Central memory CD8-positive, alpha-beta T cell (primary cell): ENCODE data around the gene PRKCE.
"Not testable (repeated sequence)": the region's sequence is repeated elsewhere in the genome, so short reads cannot be mapped to it uniquely, and the experiment has no call there.

Source experiments
- ATAC-seq: fragments of 150-1000 bp; cut with Tn5 transposase; replicated peaks from 2 replicates; pipeline ENCODE4 v1.10.0; 2022; ENCODE audit warnings: mild to moderate bottlenecking, moderate FRiP score, moderate number of reproducible peaks; ENCODE audit not compliant: poor library complexity, severe bottlenecking; ENCODE audit errors: extremely low read depth
- DNase-seq, 2 donors: peaks; one replicate each; pipeline ENCODE4 v3.0.0; 2021; ENCODE audit warnings: low spot score in 2 of 2
- H3K27ac Mint-ChIP-seq: one replicate; pipeline ENCODE4 v1.8.0; 2022; ENCODE audit warnings: low read depth, mild to moderate bottlenecking, moderate library complexity, mixed read lengths
- H3K27me3 Mint-ChIP-seq: one replicate; pipeline ENCODE4 v1.8.0; 2022; ENCODE audit warnings: mixed read lengths
- H3K36me3 Mint-ChIP-seq: one replicate; pipeline ENCODE4 v1.8.0; 2022; ENCODE audit warnings: mild to moderate bottlenecking, moderate library complexity, mixed read lengths; ENCODE audit not compliant: insufficient read depth
- H3K4me1 Mint-ChIP-seq: one replicate; pipeline ENCODE4 v1.8.0; 2022; ENCODE audit warnings: mixed read lengths
- H3K4me3 Mint-ChIP-seq: one replicate; pipeline ENCODE4 v1.8.0; 2022; ENCODE audit warnings: mild to moderate bottlenecking, moderate library complexity, mixed read lengths
- H3K9me3 Mint-ChIP-seq: one replicate; pipeline ENCODE4 v1.8.0; 2022; ENCODE audit warnings: mixed read lengths

The PRKCE gene

DNA sequence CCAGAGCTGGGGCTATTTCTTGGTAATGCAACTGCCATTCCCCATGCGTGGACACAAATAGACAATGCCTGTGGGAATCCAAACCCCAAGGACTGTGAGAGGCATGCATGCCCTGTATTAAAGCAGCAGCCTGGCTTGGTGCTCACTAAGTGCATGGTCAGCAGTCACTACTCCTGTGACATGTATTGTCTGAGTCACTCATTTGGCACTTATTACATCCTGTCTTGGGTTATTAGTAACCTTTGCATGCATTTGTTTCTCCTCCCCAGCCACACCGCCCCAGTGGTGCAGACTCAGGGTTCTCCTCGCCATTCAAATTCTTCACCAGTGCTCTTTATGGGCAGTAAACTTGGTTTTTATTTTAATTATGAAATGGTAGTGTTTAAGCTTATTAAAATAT is 30.2 kb downstream of the PRKCE start:
- Mint-ChIP-seq H3K27ac (no peak overlapping the region), H3K27me3 (no peaks in the 10 kb centered on the region), H3K4me3 (no peak overlapping the region), H3K4me1 (peaks cover 20% of the 10 kb centered on the region), H3K9me3 (no peaks in the 10 kb centered on the region), H3K36me3 (peaks cover 2% of the 10 kb centered on the region)
- ATAC-seq (no peak), DNase-seq (no peak)

DNA sequence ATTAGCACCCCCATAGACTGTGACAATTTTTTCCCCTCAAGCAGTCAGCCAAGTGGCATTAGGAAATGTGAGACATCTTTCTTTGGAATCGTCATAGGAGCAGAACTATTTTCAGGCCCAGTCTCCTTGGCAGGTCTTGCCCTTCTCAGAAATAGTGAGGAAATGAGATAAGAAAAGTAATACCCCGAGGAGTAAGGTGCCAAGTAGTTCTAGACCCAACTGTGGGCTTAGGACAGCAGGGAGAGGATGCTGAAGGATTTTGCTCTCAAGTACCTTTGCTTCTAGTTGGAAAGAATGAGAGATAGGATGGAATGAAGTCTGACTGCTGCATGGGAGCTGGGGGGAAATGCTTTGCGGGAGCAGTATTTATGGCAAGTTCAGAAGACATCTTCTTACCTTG is 31.8 kb downstream of the PRKCE start:
- H3K27ac Mint-ChIP-seq, result no peak overlapping the region
- no peak overlapping the region for H3K4me3 Mint-ChIP-seq
- peaks cover 25% of the 10 kb centered on the region for H3K4me1 Mint-ChIP-seq
- H3K36me3 Mint-ChIP-seq, result peaks cover 2% of the 10 kb centered on the region
- no peak for ATAC-seq
- H3K27me3 Mint-ChIP-seq, result no peaks in the 10 kb centered on the region
- H3K9me3 Mint-ChIP-seq, result no peaks in the 10 kb centered on the region
- DNase-seq, result no peak

GRCh38 chr2:45684756-45685155 is 33.3 kb downstream of the PRKCE start:
- H3K36me3 Mint-ChIP-seq, result peaks cover 2% of the 10 kb centered on the region
- no peak overlapping the region for H3K4me3 Mint-ChIP-seq
- DNase-seq (no peak), ATAC-seq (no peak)
- peaks cover 29% of the 10 kb centered on the region for H3K4me1 Mint-ChIP-seq
- H3K27ac Mint-ChIP-seq, result no peak overlapping the region
- no peaks in the 10 kb centered on the region for H3K27me3 Mint-ChIP-seq
- H3K9me3 Mint-ChIP-seq, result no peaks in the 10 kb centered on the region

DNA sequence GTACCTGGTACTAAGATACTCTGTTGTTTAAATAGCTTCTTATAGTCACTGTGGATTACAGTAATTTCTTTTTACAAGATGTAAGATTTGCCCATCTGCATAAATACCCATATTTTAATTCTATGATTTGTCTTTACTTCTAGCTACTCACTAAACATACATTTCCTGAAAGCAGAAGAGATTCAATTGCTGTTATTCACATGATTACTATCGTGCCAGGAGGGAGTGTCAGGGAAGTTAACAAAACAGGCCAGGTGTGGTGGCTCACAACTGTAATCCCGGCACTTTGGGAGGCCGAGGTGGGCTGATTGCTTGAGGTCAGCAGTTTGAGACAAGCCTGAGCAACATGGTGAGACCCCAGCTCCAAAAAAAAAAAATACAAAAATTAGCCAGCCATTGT is 33.8 kb downstream of the PRKCE start:
- Mint-ChIP-seq H3K36me3 (peaks cover 2% of the 10 kb centered on the region), H3K27me3 (no peaks in the 10 kb centered on the region), H3K27ac (no peak overlapping the region), H3K4me1 (peaks cover 31% of the 10 kb centered on the region), H3K9me3 (no peaks in the 10 kb centered on the region), H3K4me3 (no peak overlapping the region)
- DNase-seq (no peak), ATAC-seq (no peak)

DNA sequence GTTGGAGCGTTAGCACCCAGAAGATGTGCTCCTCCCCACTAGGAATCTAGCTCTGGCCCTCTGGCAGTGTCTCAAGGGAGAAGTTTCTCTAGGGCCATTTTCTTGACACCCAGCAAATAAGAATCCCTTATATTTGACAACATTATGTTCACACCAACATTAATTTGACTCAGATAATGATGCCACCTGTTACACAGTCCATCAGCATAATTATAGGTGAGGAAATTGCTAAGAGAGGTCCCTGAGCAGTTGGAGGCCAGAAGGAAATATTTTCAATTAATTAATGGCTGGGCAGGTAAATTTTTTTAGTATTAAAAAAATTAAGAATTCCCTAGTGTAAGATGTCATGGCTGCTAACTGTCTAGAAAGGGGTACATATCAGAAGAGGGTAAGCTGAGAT is 36.5 kb downstream of the PRKCE start:
- DNase-seq, result no peak
- peaks cover under 1% of the 10 kb centered on the region for H3K36me3 Mint-ChIP-seq
- no peak for ATAC-seq
- H3K4me1 Mint-ChIP-seq, result peaks cover 36% of the 10 kb centered on the region
- no peaks in the 10 kb centered on the region for H3K27me3 Mint-ChIP-seq
- no peak overlapping the region for H3K27ac Mint-ChIP-seq
- H3K4me3 Mint-ChIP-seq, result no peak overlapping the region
- H3K9me3 Mint-ChIP-seq, result no peaks in the 10 kb centered on the region

GRCh38 chr2:45688479-45689298 is 37.2 kb downstream of the PRKCE start:
- no peaks in the 10 kb centered on the region for H3K36me3 Mint-ChIP-seq
- no peaks in the 10 kb centered on the region for H3K27me3 Mint-ChIP-seq
- H3K27ac Mint-ChIP-seq, result no peak overlapping the region
- DNase-seq (no peak), ATAC-seq (no peak)
- H3K4me3 Mint-ChIP-seq, result no peak overlapping the region
- H3K9me3 Mint-ChIP-seq, result no peaks in the 10 kb centered on the region
- peaks cover 28% of the 10 kb centered on the region for H3K4me1 Mint-ChIP-seq

DNA sequence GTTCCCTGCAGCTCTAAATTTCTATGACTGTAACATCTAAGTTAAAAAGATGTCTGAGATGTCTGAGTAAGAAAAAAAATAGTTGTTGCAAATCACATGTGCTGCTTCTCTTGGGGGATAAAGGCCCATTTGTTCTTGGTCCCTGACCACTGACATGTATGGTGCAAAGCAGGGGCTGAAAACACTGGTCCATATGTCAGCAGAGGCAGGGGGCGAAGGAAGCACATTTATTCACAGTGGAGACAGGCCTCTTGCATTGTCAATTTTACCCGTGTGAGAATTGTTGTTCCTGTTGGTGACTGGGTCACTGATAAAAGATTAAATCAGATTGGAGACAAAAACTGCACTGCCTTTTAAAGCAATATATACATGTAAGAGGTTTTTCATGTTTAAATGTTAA is 38.8 kb downstream of the PRKCE start:
- Mint-ChIP-seq H3K4me1 (peaks cover 23% of the 10 kb centered on the region), H3K9me3 (no peaks in the 10 kb centered on the region), H3K27ac (peak overlapping the region; percentile 27), H3K36me3 (no peaks in the 10 kb centered on the region), H3K4me3 (no peak overlapping the region), H3K27me3 (no peaks in the 10 kb centered on the region)
- ATAC-seq (no peak), DNase-seq (no peak)

GRCh38 chr2:45691171-45691999 is 39.9 kb downstream of the PRKCE start:
- Mint-ChIP-seq H3K27me3 (no peaks in the 10 kb centered on the region), H3K27ac (no peak overlapping the region), H3K4me3 (no peak overlapping the region), H3K9me3 (no peaks in the 10 kb centered on the region), H3K4me1 (peaks cover 23% of the 10 kb centered on the region), H3K36me3 (no peaks in the 10 kb centered on the region)
- DNase-seq, result no peak
- ATAC-seq, result no peak

DNA sequence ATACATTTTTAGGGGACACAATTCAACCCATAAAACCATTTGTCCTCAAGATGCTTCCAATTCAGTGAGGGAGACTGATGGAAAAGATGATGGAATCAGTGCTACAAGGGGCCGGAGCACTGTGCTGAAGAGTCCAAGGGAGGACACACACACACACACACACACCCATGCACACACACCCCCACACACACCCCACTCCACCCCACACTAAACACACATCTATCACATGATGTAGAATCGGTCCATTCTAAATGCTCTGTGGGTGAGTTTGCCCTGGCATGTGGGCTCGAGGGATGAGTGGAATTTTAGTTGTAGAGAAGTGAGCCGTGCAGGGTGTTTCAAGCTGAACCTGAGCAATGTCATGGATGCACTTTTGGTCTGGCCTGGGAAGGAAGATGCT is 41.1 kb downstream of the PRKCE start:
- H3K36me3 Mint-ChIP-seq, result no peaks in the 10 kb centered on the region

GRCh38 chr2:45695480-45696007 is 44.1 kb downstream of the PRKCE start:
- H3K4me3 Mint-ChIP-seq, ATAC-seq, H3K9me3 Mint-ChIP-seq, H3K27me3 Mint-ChIP-seq, H3K27ac Mint-ChIP-seq, H3K36me3 Mint-ChIP-seq, DNase-seq: not testable (repeated sequence)
- H3K4me1 Mint-ChIP-seq, result peaks cover 30% of the 10 kb centered on the region

More for the DNA sequence above, 41.1 kb downstream of the PRKCE start:
- no peaks in the 10 kb centered on the region for H3K27me3 Mint-ChIP-seq
- H3K4me3 Mint-ChIP-seq, result no peak overlapping the region
- H3K9me3 Mint-ChIP-seq, result no peaks in the 10 kb centered on the region
- H3K4me1 Mint-ChIP-seq, result peaks cover 21% of the 10 kb centered on the region
- DNase-seq (no peak), ATAC-seq (no peak)
- no peak overlapping the region for H3K27ac Mint-ChIP-seq

DNA sequence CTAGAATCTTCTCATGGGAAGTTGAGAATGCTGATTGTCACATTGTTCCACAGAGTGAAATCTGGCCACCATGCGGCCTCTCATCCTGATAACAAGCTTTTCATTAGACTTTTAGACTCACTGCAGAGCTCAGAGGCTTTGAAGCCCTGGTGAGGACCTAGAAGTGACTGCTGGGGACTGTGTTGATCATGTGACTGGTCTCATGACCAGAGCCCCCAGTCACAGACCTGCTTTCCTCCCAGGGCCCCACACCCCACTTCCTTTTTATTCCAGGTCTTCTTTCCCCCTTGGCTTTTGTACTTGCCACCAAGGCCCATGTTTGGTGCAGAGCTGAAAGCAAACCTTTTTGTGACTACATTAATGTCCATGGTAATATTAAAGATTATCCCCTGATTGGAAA is 45.2 kb downstream of the PRKCE start:
- ATAC-seq (no peak), DNase-seq (no peak)
- Mint-ChIP-seq H3K27me3 (no peaks in the 10 kb centered on the region), H3K36me3 (no peaks in the 10 kb centered on the region), H3K4me3 (no peak overlapping the region), H3K4me1 (peaks cover 31% of the 10 kb centered on the region), H3K27ac (no peak overlapping the region), H3K9me3 (no peaks in the 10 kb centered on the region)

GRCh38 chr2:45697190-45697589 is 45.7 kb downstream of the PRKCE start:
- Mint-ChIP-seq H3K27me3 (no peaks in the 10 kb centered on the region), H3K36me3 (no peaks in the 10 kb centered on the region), H3K4me1 (peaks cover 31% of the 10 kb centered on the region), H3K9me3 (no peaks in the 10 kb centered on the region), H3K27ac (no peak overlapping the region), H3K4me3 (no peak overlapping the region)
- ATAC-seq (no peak), DNase-seq (no peak)

GRCh38 chr2:45698554-45698953 is 47.1 kb downstream of the PRKCE start:
- H3K9me3 Mint-ChIP-seq, result no peaks in the 10 kb centered on the region
- DNase-seq, result no peak
- no peak for ATAC-seq
- peaks cover 31% of the 10 kb centered on the region for H3K4me1 Mint-ChIP-seq
- peak overlapping the region; percentile 90 for H3K27ac Mint-ChIP-seq
- no peak overlapping the region for H3K4me3 Mint-ChIP-seq
- H3K27me3 Mint-ChIP-seq, result no peaks in the 10 kb centered on the region
- no peaks in the 10 kb centered on the region for H3K36me3 Mint-ChIP-seq
